IPS-NIHi7 (cell line): ENCODE results near the gene TDRKH.
"Not testable (repeated sequence)": the region's sequence is repeated elsewhere in the genome, so short reads cannot be mapped to it uniquely, and the experiment has no call there.

Experiments used
- DNase-seq: peaks from one replicate; pipeline ENCODE4 v3.0.0; 2012; ENCODE audit warnings: mixed read lengths; ENCODE audit errors: extremely low spot score

Gene TDRKH

GRCh38 chr1:151801846-151802245 lies 11.5 kb upstream of the TDRKH start:
- DNase-seq = no peak

GRCh38 chr1:151801310-151801820 lies 11.1 kb upstream of the TDRKH start:
- no peak for DNase-seq

GRCh38 chr1:151800830-151801229 lies 10.5 kb upstream of the TDRKH start:
- DNase-seq = no peak

- no peak for DNase-seq
Measured at GRCh38 chr1:151799179-151800022, 9.1 kb upstream of the TDRKH start.

DNA sequence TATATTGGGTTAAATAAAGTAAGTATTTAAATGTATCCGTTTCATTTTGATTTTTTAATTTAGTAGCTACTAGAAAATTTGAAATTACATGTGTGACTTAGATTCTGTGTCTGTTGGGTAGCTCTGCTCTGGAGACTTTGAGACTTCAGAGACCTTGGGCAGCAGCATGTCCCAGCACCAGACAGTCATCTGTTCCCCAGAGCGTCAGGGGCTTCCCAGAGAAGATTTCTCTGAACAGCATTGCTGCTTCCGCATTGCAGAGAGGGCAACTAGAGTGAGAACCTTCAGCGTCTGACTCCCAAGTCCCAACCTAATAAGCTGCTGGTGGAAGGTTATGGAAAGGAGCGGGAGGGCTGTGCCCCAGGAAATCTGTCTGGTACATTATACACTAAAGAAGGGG lies 8.3 kb upstream of the TDRKH start:
- DNase-seq = no peak

DNA sequence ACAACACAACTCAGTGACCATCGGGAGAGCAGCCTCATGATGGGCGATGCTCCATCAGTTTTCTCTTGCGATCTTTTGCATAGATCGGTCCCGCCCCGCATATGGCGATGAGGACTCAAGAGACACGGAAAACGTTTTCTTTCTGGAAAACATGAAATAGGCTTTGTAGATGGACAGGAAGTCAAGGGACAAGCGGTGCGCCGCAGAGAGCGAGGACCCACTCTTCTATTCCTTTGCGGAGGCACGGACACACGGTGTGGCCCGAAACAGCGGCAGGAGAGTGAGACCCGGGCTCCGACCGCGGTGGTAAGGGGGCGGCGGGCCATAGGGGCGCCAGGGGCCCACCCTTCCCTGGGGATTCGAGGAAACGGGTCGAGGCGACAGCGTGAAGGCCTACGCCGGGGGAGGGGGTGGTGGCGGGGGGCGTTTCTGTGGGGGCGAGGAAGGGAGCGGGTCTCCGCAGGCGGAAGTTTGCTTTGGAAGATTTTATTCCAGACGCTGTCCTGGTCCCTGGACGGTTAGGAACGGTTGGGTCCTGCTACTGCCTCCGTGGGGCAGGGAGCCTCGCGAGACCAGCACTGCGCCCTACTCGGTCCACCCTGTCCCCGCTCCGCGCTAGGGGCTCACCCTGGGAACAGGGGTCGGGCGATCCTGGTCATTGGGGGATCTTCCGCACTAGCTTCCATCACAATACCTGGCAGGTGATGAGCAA lies 796 bp upstream of the TDRKH start:
- no peak for DNase-seq

- no peak for DNase-seq
Measured at GRCh38 chr1:151787689-151788088, 2.6 kb downstream of the TDRKH start.

GRCh38 chr1:151783796-151784195 lies 6.5 kb downstream of the TDRKH start:
- no peak for DNase-seq

DNA sequence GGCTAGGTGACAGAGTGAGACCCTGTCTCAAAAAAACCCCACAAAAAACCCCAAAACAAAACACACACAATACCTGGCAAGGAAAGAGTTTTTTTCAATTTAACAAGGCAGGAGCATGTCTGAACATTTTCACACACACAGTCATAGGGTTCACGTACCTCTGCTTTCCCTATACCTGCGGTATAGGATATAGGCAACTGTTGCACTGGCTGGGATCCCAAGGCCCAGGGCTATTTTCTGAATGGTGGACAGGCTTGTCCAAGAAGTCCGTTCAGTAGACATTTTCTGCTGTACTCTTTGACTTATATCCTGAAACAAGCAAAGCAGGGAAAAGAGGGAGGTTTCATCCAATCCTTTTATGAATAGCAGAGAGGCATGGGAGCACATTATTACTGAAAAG lies 7.6 kb downstream of the TDRKH start:
- no peak for DNase-seq

DNA sequence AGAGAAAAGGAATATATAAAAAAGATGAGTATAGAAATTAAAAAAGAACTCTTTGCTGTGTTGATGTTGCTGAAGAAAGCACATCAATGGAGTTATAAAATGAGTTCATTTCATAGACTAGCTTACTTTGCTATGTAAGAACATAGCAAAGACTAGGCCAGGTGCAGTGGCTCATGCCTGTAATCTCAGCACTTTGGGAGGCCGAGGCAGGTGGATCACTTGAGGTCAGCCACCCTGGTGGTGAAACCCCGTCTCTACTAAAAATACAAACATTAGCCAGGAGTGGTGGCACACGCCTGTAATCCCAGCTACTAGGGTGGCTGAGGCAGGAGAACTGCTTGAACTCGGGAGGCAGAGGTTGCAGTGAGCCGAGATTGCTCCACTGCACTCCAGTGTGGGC lies 8.3 kb downstream of the TDRKH start:
- DNase-seq = not testable (repeated sequence)

GRCh38 chr1:151780736-151781135 lies 9.6 kb downstream of the TDRKH start:
- not testable (repeated sequence) for DNase-seq

DNA sequence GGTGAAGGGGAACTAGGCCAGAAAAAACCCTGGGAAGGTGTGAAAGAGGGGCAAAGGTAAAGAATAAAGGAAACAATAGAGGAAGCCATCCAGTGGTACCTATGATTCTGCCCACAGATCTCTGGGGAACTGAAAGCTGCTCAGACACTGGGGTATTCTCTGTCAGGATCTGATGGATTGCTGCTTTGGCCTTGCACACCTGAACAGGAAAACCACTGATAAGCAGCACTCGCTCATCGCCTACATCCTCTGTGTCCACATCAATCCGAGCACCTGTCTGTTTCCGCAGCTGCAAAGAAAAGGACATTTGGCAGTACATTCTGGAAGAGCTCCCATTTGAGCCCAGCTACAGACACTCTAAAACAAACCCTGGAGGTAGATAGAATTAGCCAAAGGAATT lies 10.4 kb downstream of the TDRKH start:
- no peak for DNase-seq

GRCh38 chr1:151777317-151777716 lies 13.0 kb downstream of the TDRKH start:
- no peak for DNase-seq

DNA sequence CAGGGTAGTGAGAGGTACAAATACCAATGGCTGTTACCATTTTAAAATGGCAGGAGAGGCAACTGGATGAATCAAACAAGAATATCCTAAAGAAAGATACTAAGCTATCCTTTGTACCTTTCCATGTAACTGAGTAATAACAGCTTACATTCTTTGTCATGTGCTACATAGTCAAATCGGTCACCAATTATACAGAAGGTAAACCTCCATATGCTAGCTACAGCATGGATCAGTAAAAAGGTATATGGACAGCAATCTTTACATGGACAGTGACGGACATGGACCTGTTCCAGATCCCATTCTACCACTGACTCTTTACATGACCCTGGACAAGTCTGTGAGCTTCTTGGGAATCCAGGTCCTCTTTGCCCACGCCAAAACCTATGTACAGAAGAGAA lies 13.6 kb downstream of the TDRKH start:
- DNase-seq = no peak

- no peak for DNase-seq
Measured at GRCh38 chr1:151775894-151776664, 14.2 kb downstream of the TDRKH start.

DNA sequence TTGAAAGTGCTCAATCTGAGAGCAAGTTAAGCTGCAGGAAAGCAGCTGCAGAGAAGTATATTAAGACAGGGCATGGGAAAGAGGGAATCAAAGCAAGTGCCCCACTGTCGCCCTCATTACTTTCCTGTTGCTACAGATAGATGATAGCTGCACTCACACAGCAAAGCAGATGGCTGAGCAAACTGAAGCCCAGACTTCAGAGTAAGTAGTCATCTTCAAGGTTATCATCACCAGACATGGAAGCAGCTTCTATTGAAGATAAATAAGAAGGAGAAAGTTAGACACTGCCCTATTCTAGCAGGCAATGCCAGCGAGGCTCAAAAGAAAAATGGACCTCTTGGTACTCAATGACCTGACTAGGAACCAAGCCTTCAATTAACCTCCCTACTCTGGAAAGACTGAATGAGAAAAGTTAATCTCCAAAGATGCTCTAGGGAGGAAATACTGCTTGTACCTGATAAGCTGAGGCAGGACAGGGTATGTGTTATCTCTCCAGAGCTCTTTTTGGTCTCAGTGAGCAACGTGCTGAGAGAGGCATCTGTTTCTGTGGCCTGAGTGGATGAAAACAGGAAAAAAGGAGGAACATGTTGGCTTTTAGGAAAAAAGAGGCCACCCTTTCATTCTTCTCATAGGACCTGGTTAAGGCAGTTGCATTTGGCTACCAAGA lies 15.9 kb downstream of the TDRKH start:
- DNase-seq = no peak

DNA sequence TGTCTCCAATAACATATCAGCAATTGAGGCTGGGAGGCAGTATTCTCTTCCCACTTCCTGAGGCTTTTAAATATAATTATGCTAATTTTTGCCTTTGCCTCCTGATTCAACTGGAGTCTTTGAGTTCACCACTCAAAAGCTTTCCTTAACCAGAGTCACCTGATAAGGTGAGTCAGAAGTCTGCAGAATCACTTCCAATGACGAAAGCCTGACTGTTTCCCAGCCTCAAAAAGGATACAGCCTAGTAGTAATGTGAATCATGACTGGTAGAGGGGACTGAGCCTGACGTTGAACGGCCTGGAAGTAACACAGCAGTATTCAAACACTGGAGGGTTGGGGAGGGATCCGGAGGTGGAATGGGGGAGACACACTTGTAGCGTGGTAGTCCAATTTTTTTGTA lies 16.6 kb downstream of the TDRKH start:
- DNase-seq = no peak

DNA sequence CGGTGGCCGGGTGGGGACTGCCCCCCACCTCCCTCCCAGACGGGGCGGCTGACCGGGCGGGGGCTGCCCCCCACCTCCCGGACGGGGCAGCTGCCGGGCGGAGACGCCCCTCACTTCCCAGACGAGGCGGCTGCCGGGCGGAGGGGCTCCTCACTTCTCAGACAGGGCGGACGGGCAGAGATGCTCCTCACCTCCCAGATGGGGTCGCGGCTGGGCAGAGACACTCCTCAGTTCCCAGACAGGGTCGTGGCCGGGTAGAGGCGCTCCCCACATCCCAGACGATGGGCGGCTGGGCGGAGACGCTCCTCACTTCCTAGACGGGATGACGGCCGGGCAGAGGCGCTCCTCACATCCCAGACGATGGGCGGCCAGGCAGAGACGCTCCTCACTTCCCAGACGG lies 21.0 kb downstream of the TDRKH start:
- not testable (repeated sequence) for DNase-seq

- DNase-seq = not testable (repeated sequence)
Measured at GRCh38 chr1:151768351-151769066, 21.8 kb downstream of the TDRKH start.

DNA sequence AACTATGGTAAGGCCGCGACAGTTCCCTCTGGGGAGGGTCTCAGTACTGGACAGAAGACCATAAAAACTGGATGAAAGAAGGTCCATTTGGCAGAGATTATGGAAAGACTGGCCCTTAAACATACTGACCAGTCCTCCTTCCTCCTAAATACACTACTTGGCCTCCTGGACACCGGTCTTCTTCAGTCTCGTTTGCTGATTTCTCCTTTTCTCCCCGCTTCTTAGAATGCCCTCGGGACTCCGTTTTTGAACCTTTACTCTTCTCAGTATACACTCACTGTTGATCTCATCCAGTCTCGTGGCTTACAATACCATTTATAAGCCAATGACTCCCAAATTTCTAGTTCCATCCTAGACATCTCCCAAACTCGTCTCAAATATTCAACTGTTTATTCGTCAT lies 26.3 kb downstream of the TDRKH start:
- DNase-seq = no peak
